K562 (cell line): Measurements from ENCODE around the gene PTPN18. TPM values are rescaled to one million over a fixed set of nuclear protein-coding genes. Genes with fewer than 3 reads are reported as not detected.
A peak's percentile ranks its signal among the peaks of the same experiment; 100 is the strongest.

Experiments used
- BRD9 ChIP-seq: fragments of 450-650 bp; IDR thresholded peaks from 2 replicates; pipeline ENCODE4 v1.6.1; 2018; ENCODE audit warnings: low read depth; ENCODE audit not compliant: partially characterized antibody
- BRF2 ChIP-seq: IDR thresholded peaks from 3 replicates; pipeline ENCODE4 v1.6.1; 2011; ENCODE audit warnings: borderline replicate concordance, mild to moderate bottlenecking; ENCODE audit not compliant: insufficient read length, insufficient read depth
- C11orf30 ChIP-seq: fragments of 450-650 bp; IDR thresholded peaks from 2 replicates; pipeline ENCODE4 v1.6.1; 2016; ENCODE audit warnings: low read depth, mild to moderate bottlenecking
- CCNT2 ChIP-seq: IDR thresholded peaks from 2 replicates; pipeline ENCODE4 v1.6.1; 2011; ENCODE audit warnings: borderline replicate concordance, low read depth, mild to moderate bottlenecking, moderate library complexity, mixed read lengths, low read length; ENCODE audit not compliant: insufficient read length; ENCODE audit errors: extremely low read depth
- CEBPB ChIP-seq: fragments of 450-650 bp; IDR thresholded peaks from 2 replicates; pipeline ENCODE4 v1.6.1; 2016; ENCODE audit warnings: missing genetic modification characterization, missing compliant biosample characterization
- FOXA1 ChIP-seq: fragments of 450-650 bp; IDR thresholded peaks from 2 replicates; pipeline ENCODE4 v1.6.1; 2016; ENCODE audit warnings: mild to moderate bottlenecking, borderline replicate concordance
- GATAD2A ChIP-seq: fragments of 450-650 bp; IDR thresholded peaks from 2 replicates; pipeline ENCODE4 v1.6.1; 2017
- HCFC1 ChIP-seq: IDR thresholded peaks from 2 replicates; pipeline ENCODE4 v1.6.1; 2012; ENCODE audit warnings: low read depth, low read length, improper control_type of control experiment
- HMG20A ChIP-seq: fragments of 450-650 bp; formaldehyde crosslinking; conservative IDR thresholded peaks from 2 replicates; pipeline ENCODE4 v1.4.0; 2020; ENCODE audit warnings: mild to moderate bottlenecking, mixed read lengths
- HNRNPLL ChIP-seq: fragments of 200-400 bp; formaldehyde crosslinking; IDR thresholded peaks from 2 replicates; pipeline ENCODE4 v1.6.1; 2017; ENCODE audit warnings: low read length, low read depth, mild to moderate bottlenecking; ENCODE audit not compliant: poor library complexity, severe bottlenecking
- MEIS2 ChIP-seq: fragments of 450-650 bp; IDR thresholded peaks from 2 replicates; pipeline ENCODE4 v1.6.1; 2014; ENCODE audit warnings: mild to moderate bottlenecking; ENCODE audit not compliant: partially characterized antibody
- NFIX ChIP-seq: fragments of 250-450 bp; sonication (Bioruptor Pico); IDR thresholded peaks from 2 replicates; pipeline ENCODE4 v1.4.0; 2020; ENCODE audit warnings: low read depth, mild to moderate bottlenecking, moderate library complexity
- POLR3A ChIP-seq: IDR thresholded peaks from 2 replicates; pipeline ENCODE4 v1.6.1; 2011; ENCODE audit warnings: borderline replicate concordance, mild to moderate bottlenecking, moderate library complexity; ENCODE audit not compliant: insufficient read length, insufficient read depth; ENCODE audit errors: extremely low read depth
- POLR3G ChIP-seq: IDR thresholded peaks from 2 replicates; pipeline ENCODE4 v1.6.1; 2011; ENCODE audit not compliant: insufficient read length, insufficient replicate concordance; ENCODE audit errors: extremely low read depth
- TAF1 ChIP-seq: IDR thresholded peaks from 2 replicates; pipeline ENCODE4 v1.6.1; 2011; ENCODE audit warnings: mild to moderate bottlenecking, low read length, moderate library complexity; ENCODE audit not compliant: insufficient read depth, control insufficient read depth, severe bottlenecking; ENCODE audit errors: extremely low read depth
- ZBTB17 ChIP-seq: fragments of 450-650 bp; formaldehyde crosslinking; IDR thresholded peaks from 2 replicates; pipeline ENCODE4 v1.4.0; 2020; ENCODE audit warnings: mild to moderate bottlenecking
- ZC3H11A ChIP-seq: IDR thresholded peaks from 2 replicates; pipeline ENCODE4 v1.6.1; 2012; ENCODE audit warnings: low read depth, low read length, improper control_type of control experiment
- ZFPM2 ChIP-seq: fragments of 250-450 bp; sonication (Bioruptor Pico); IDR thresholded peaks from 2 replicates; pipeline ENCODE4 v1.5.1; 2022; ENCODE audit warnings: mild to moderate bottlenecking
- ZKSCAN8 ChIP-seq: fragments of 200-800 bp; sonication (Bioruptor generic); IDR thresholded peaks from 2 replicates; pipeline ENCODE4 v1.6.1; 2016; ENCODE audit warnings: missing genetic modification characterization, missing compliant biosample characterization
- ZNF384 ChIP-seq: IDR thresholded peaks from 2 replicates; pipeline ENCODE4 v1.6.1; 2012; ENCODE audit warnings: low read depth, low read length, improper control_type of control experiment
- ZNF444 ChIP-seq: fragments of 250-450 bp; sonication (Bioruptor Pico); IDR thresholded peaks from 2 replicates; pipeline ENCODE4 v1.4.0; 2020; ENCODE audit warnings: mild to moderate bottlenecking, moderate library complexity
- polyA plus RNA-seq, 8 experiments: library from polyadenylated mRNA; depleted of rRNA in 4 of 8; stranded (reverse) in 5 of 8; unstranded in 3 of 8; fragments of >200 nt; fragmentation: Nextera tagmentation in 2 of 8; fragmentation: Illumina TruSeq in 1 of 8; extraction: Ambion mirVana in 2 of 8; extraction: Trizol in 1 of 8; gene quantifications; 2 replicates each; pipeline versions ENCODE4 v1.2.1 to v1.2.3, GENCODE V29; 2011 to 2014; ENCODE audit warnings: inconsistent platforms in 1 of 8, missing spikeins in 1 of 8
- total RNA-seq, 7 experiments: library from RNA; depleted of rRNA in 6 of 7; stranded (reverse); fragments of >200 nt in 6 of 7; fragmentation: Illumina TruSeq in 2 of 7; extraction: Trizol in 2 of 7; gene quantifications; 2 replicates each; pipeline versions ENCODE4 v1.2.1 to v1.2.3, GENCODE V29; 2011 to 2021; ENCODE audit warnings: low replicate concordance in 1 of 7
- TF ChIP-seq, protein P1 (sequence below): fragments of 250-450 bp; sonication (Bioruptor Pico); IDR thresholded peaks from 2 replicates; pipeline ENCODE4 v1.6.1; 2021; ENCODE audit warnings: mild to moderate bottlenecking
- TF ChIP-seq, protein P2 (sequence below): sonication (generic); IDR thresholded peaks from 2 replicates; pipeline ENCODE4 v1.6.1; 2016
- TF ChIP-seq, protein P3 (sequence below), 2 experiments: IDR thresholded peaks; 2 replicates each; pipeline ENCODE4 v1.6.1; 2012; ENCODE audit warnings: improper control_type of control experiment in 2 of 2, low read depth in 2 of 2, low read length in 2 of 2, borderline replicate concordance in 1 of 2

Gene PTPN18
- total and polyA plus RNA-seq, 9 of the 15 experiments (the other 6 are each of a cell fraction or from before 2014, with no cell fraction given) = 11.6 to 90.7 (median 49.6) TPM

DNA sequence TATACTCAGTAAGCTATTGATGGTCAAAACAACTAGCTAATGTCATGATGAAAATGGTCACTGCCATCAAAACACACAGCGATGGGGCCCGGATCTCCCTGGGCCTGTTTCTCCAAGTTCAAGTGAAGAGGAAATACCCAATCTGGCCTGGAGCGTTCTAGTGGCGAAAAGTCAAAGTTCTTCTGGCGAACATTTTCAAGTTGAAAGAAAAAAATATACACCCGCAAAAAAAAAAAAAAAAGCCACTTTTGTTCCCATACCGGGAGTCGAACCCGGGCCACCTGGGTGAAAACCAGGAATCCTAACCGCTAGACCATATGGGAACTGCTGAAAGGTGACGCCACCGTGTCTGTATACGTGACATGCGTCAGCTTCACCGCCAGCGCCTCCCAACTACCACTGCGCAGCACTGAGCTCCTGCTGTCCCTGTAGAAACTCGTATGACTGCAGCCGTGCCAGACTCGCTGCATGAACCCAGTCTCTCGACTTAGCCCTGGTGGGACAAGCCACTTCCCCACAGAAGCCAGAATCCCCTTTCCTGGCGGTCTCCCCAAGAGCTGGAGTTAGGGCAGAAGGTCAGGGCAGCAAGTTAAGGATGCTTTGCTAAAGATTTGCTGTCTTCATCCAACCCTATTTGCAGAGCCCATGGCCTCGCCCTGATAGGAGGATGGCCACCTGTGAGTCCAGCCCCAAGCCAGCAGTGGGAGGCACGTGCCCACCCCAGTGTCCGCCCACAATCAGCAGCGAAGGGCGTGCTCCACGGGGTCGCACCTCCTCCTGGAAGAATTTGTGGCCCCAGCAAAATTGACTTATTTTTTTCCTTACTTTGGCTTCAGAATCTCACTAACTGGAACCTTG lies 18.8 kb upstream of the PTPN18 start (continued):
- TF ChIP-seq BRD9 (peak; percentile 99), HCFC1 (0 out of 2 replicates have a peak, but pooled peaks have one; percentile 5), CCNT2 (no peak), FOXA1 (no peak), MEIS2 (peak; percentile 73), ZNF444 (CRISPR knock-in tag) (no peak), ZFPM2 (CRISPR knock-in tag) (no peak), NFIX (CRISPR knock-in tag) (no peak), ZBTB17 (CRISPR knock-in tag) (no peak), POLR3G (peak; percentile 57), TAF1 (no peak), ZNF384 (peak; percentile 86), BRF2 (no peak), POLR3A (peak; percentile 96), ZKSCAN8 (CRISPR knock-in tag) (no peak), C11orf30 (no peak), CEBPB (no peak), HNRNPLL (peak; percentile 61), GATAD2A (no peak), HMG20A (CRISPR knock-in tag) (no peak), ZC3H11A (no peak)
- TF ChIP-seq, protein P1, sequence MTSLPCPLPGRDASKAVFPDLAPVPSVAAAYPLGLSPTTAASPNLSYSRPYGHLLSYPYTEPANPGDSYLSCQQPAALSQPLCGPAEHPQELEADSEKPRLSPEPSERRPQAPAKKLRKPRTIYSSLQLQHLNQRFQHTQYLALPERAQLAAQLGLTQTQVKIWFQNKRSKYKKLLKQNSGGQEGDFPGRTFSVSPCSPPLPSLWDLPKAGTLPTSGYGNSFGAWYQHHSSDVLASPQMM (CRISPR knock-in tag) = no peak
- TF ChIP-seq, protein P2, sequence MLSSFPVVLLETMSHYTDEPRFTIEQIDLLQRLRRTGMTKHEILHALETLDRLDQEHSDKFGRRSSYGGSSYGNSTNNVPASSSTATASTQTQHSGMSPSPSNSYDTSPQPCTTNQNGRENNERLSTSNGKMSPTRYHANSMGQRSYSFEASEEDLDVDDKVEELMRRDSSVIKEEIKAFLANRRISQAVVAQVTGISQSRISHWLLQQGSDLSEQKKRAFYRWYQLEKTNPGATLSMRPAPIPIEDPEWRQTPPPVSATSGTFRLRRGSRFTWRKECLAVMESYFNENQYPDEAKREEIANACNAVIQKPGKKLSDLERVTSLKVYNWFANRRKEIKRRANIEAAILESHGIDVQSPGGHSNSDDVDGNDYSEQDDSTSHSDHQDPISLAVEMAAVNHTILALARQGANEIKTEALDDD = no peak; the same call in 1 of the 2 replicates
- TF ChIP-seq, protein P3, sequence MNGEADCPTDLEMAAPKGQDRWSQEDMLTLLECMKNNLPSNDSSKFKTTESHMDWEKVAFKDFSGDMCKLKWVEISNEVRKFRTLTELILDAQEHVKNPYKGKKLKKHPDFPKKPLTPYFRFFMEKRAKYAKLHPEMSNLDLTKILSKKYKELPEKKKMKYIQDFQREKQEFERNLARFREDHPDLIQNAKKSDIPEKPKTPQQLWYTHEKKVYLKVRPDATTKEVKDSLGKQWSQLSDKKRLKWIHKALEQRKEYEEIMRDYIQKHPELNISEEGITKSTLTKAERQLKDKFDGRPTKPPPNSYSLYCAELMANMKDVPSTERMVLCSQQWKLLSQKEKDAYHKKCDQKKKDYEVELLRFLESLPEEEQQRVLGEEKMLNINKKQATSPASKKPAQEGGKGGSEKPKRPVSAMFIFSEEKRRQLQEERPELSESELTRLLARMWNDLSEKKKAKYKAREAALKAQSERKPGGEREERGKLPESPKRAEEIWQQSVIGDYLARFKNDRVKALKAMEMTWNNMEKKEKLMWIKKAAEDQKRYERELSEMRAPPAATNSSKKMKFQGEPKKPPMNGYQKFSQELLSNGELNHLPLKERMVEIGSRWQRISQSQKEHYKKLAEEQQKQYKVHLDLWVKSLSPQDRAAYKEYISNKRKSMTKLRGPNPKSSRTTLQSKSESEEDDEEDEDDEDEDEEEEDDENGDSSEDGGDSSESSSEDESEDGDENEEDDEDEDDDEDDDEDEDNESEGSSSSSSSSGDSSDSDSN (IDR thresholded peaks at IDR 0.05; ENCODE audit: borderline replicate concordance in 1 of 2, low read depth in 2 of 2, low read length in 2 of 2) = no peak
